HG03066 (cell line): ENCODE results near the gene RANGAP1.
A peak's percentile ranks its signal among the peaks of the same experiment; 100 is the strongest.
"Not testable (repeated sequence)": the region's sequence is repeated elsewhere in the genome, so short reads cannot be mapped to it uniquely, and the experiment has no call there.

Experiments used
- ATAC-seq: cut with Tn5 transposase; IDR thresholded peaks from one replicate; pipeline ENCODE4 v1.9.1; 2021; ENCODE audit warnings: low read depth; ENCODE audit not compliant: unreplicated experiment

The RANGAP1 gene

GRCh38 chr22:41301085-41302020, 15.4 kb upstream of the RANGAP1 start, which contains the start of gene ZC3H7B:
ZC3H7B (plus strand) TSS chr22:41301525; CDS start chr22:41320661, 19,136 bp downstream.
- ATAC-seq, result peak; percentile 81

- ATAC-seq, result no peak
These were observed 14.7 kb upstream of the RANGAP1 start for GRCh38 chr22:41300661-41301060.

- ATAC-seq, result no peak
These were observed 11.1 kb upstream of the RANGAP1 start for GRCh38 chr22:41296826-41297667.

- ATAC-seq, result not testable (repeated sequence)
These were observed 8.8 kb upstream of the RANGAP1 start for GRCh38 chr22:41294816-41295215.

- no peak for ATAC-seq
These were observed 4.6 kb upstream of the RANGAP1 start for GRCh38 chr22:41290262-41291221.

- ATAC-seq, result no peak
These were observed 3.7 kb upstream of the RANGAP1 start for GRCh38 chr22:41289671-41290070.

GRCh38 chr22:41288245-41288946, 2.4 kb upstream of the RANGAP1 start:
- ATAC-seq, result no peak

- peak; percentile 11 for ATAC-seq
These were observed 678 bp upstream of the RANGAP1 start for GRCh38 chr22:41286639-41287091.

GRCh38 chr22:41285441-41285819, 557 bp downstream of the RANGAP1 start:
- ATAC-seq, result no peak

GRCh38 chr22:41284465-41284864, 1.5 kb downstream of the RANGAP1 start:
- ATAC-seq, result no peak

GRCh38 chr22:41280854-41281253, 5.1 kb downstream of the RANGAP1 start:
- ATAC-seq, result no peak

- ATAC-seq, result no peak
These were observed 5.9 kb downstream of the RANGAP1 start for GRCh38 chr22:41280065-41280464.

- ATAC-seq, result no peak
These were observed 11.1 kb downstream of the RANGAP1 start for GRCh38 chr22:41274856-41275255.

GRCh38 chr22:41273128-41273527, 12.9 kb downstream of the RANGAP1 start:
- ATAC-seq, result no peak

GRCh38 chr22:41271787-41272186, 14.2 kb downstream of the RANGAP1 start:
- ATAC-seq, result no peak

- ATAC-seq, result no peak
These were observed 18.0 kb downstream of the RANGAP1 start for GRCh38 chr22:41267958-41268357.

- ATAC-seq, result no peak
These were observed 21.5 kb downstream of the RANGAP1 start for GRCh38 chr22:41264408-41264941.

GRCh38 chr22:41263704-41264103, 22.3 kb downstream of the RANGAP1 start:
- ATAC-seq, result no peak

- no peak for ATAC-seq
These were observed 23.7 kb downstream of the RANGAP1 start for GRCh38 chr22:41262250-41262765.
